GM23248 (cell line): ENCODE data around the gene WWOX. TPM values are rescaled to one million over a fixed set of nuclear protein-coding genes. Genes with fewer than 3 reads are reported as not detected.
A peak's percentile ranks its signal among the peaks of the same experiment; 100 is the strongest.

ENCODE experiments used
- DNase-seq: peaks from one replicate; pipeline ENCODE4 v3.0.0-alpha.2; 2015
- H2AFZ ChIP-seq: fragments of 200-600 bp; sonication (generic); 2 replicates; pipeline ENCODE4 v1.6.1; 2016; ENCODE audit warnings: antibody characterized with exemption
- H3F3A ChIP-seq: fragments of 200-600 bp; sonication (generic); 2 replicates; pipeline ENCODE4 v1.6.1; 2016; ENCODE audit warnings: mild to moderate bottlenecking, antibody characterized with exemption, mixed run types; ENCODE audit not compliant: insufficient read depth
- H3K27ac ChIP-seq: fragments of 200-600 bp; sonication (generic); 2 replicates; pipeline ENCODE4 v1.5.1; 2016; ENCODE audit warnings: mild to moderate bottlenecking
- H3K27me3 ChIP-seq: fragments of 200-600 bp; sonication (generic); replicated peaks from 2 replicates; pipeline ENCODE4 v1.6.1; 2016; ENCODE audit warnings: mild to moderate bottlenecking; ENCODE audit not compliant: insufficient read depth
- H3K36me3 ChIP-seq: fragments of 200-600 bp; sonication (generic); 2 replicates; pipeline ENCODE4 v1.6.1; 2016; ENCODE audit warnings: low read depth, mild to moderate bottlenecking
- H3K4me1 ChIP-seq: fragments of 200-600 bp; sonication (generic); 2 replicates; pipeline ENCODE4 v1.6.1; 2016; ENCODE audit warnings: mild to moderate bottlenecking; ENCODE audit not compliant: insufficient read depth
- H3K4me2 ChIP-seq: fragments of 200-600 bp; sonication (generic); one replicate; pipeline ENCODE4 v1.6.1; 2016; ENCODE audit warnings: mild to moderate bottlenecking; ENCODE audit not compliant: unreplicated experiment
- H3K4me3 ChIP-seq: fragments of 200-600 bp; sonication (generic); 2 replicates; pipeline ENCODE4 v1.5.1; 2016; ENCODE audit warnings: mild to moderate bottlenecking
- H3K79me2 ChIP-seq: fragments of 200-600 bp; sonication (generic); 2 replicates; pipeline ENCODE4 v1.6.1; 2016; ENCODE audit warnings: mild to moderate bottlenecking; ENCODE audit not compliant: insufficient read depth
- H3K9ac ChIP-seq: fragments of 200-600 bp; sonication (generic); 2 replicates; pipeline ENCODE4 v1.6.1; 2016; ENCODE audit warnings: mild to moderate bottlenecking
- H3K9me2 ChIP-seq: fragments of 200-600 bp; sonication (generic); 2 replicates; pipeline ENCODE4 v1.6.1; 2016; ENCODE audit warnings: mixed run types, mild to moderate bottlenecking, moderate library complexity; ENCODE audit not compliant: insufficient read depth
- H3K9me3 ChIP-seq: fragments of 200-600 bp; sonication (generic); one replicate; pipeline ENCODE4 v1.6.1; 2017; ENCODE audit warnings: low read depth
- H4K20me1 ChIP-seq: fragments of 200-600 bp; sonication (generic); 2 replicates; pipeline ENCODE4 v1.6.0; 2016; ENCODE audit not compliant: insufficient read depth
- EZH2 ChIP-seq: fragments of 200-600 bp; sonication (generic); IDR thresholded peaks from 2 replicates; pipeline ENCODE4 v1.6.1; 2018; ENCODE audit warnings: antibody characterized with exemption, mild to moderate bottlenecking; ENCODE audit not compliant: insufficient read depth, poor library complexity, severe bottlenecking
- EZH2phosphoT487 ChIP-seq: fragments of 200-600 bp; sonication (generic); IDR thresholded peaks from 2 replicates; pipeline ENCODE4 v1.6.1; 2018; ENCODE audit warnings: antibody characterized with exemption, moderate library complexity, mild to moderate bottlenecking, low read depth; ENCODE audit not compliant: insufficient read depth
- WGBS, 2 experiments: methylation state at CpG; one replicate each; pipeline ENCODE4 v1.1.6; 2015 to 2017; ENCODE audit warnings: low lambda C conversion rate in 2 of 2, low coverage in 1 of 2; ENCODE audit errors: missing lambda C conversion rate in 2 of 2; 5-methylcytosine and 5-hydroxymethylcytosine counted together
- in situ Hi-C: fragments of 300-500 bp; cut with MboI; formaldehyde crosslinking; loops from 2 replicates; pipeline ENCODE4 v1.15.0; 2020
- polyA plus RNA-seq: library from polyadenylated mRNA; unstranded; fragments of >200 nt; fragmentation: Nextera tagmentation; extraction: Ambion mirVana; gene quantifications from 2 replicates; pipeline ENCODE4 v1.2.1, GENCODE V29; 2016
- total RNA-seq: library from RNA; depleted of rRNA; stranded (reverse); fragments of >200 nt; shearing (Covaris generic); gene quantifications from 2 replicates; pipeline ENCODE4 v1.2.3, GENCODE V29; 2014

Gene WWOX
- total and polyA plus RNA-seq, 2 experiments from 2014 or later: 4.5 to 6.6 TPM

GRCh38 chr16:79169239-79169638 is 1069.8 kb downstream of the WWOX start:
- Histone ChIP-seq H3K9me3 (no peaks in the 10 kb centered on the region), H4K20me1 (no peaks in the 10 kb centered on the region), H3F3A (no peaks in the 10 kb centered on the region), H3K4me2 (no peak overlapping the region), H3K9me2 (no peaks in the 10 kb centered on the region), H3K27ac (no peak overlapping the region), H3K36me3 (no peaks in the 10 kb centered on the region), H2AFZ (no peak overlapping the region), H3K4me3 (no peak overlapping the region), H3K9ac (no peak overlapping the region), H3K79me2 (no peaks in the 10 kb centered on the region), H3K4me1 (no peaks in the 10 kb centered on the region), H3K27me3 (no peaks in the 10 kb centered on the region)
- DNase-seq: no peak
- 57 to 63% methylated on average over 2 of the region's 2 CpGs for whole genome bisulfite sequencing, 2 experiments
- in situ Hi-C loops: no loop called here
- TF ChIP-seq EZH2: no peak

- H3F3A ChIP-seq: no peaks in the 10 kb centered on the region
- no peaks in the 10 kb centered on the region for H3K9me2 ChIP-seq
- no peak overlapping the region for H2AFZ ChIP-seq
- no peaks in the 10 kb centered on the region for H3K79me2 ChIP-seq
- H3K4me1 ChIP-seq: no peaks in the 10 kb centered on the region
- DNase-seq: peak; percentile 28
- H3K27ac ChIP-seq: no peak overlapping the region
- 24 to 26% methylated on average over 7 of the region's 7 CpGs for WGBS, 2 experiments
- no peak overlapping the region for H3K4me2 ChIP-seq
- no peaks in the 10 kb centered on the region for H3K27me3 ChIP-seq
- H4K20me1 ChIP-seq: no peaks in the 10 kb centered on the region
- H3K9ac ChIP-seq: no peak overlapping the region
- H3K9me3 ChIP-seq: no peaks in the 10 kb centered on the region
- no peaks in the 10 kb centered on the region for H3K36me3 ChIP-seq
- TF ChIP-seq EZH2phosphoT487: no peak
- TF ChIP-seq EZH2: no peak
- H3K4me3 ChIP-seq: no peak overlapping the region
- in situ Hi-C loops: no loop called here
Measured at GRCh38 chr16:79170555-79171246, 1071.2 kb downstream of the WWOX start.

- no peak overlapping the region for H2AFZ ChIP-seq
- H3K36me3 ChIP-seq: no peaks in the 10 kb centered on the region
- whole genome bisulfite sequencing, 2 experiments: 40 to 48% methylated on average over 4 of the region's 4 CpGs
- H3K4me1 ChIP-seq: no peaks in the 10 kb centered on the region
- no peak overlapping the region for H3K4me3 ChIP-seq
- no peak for DNase-seq
- H3F3A ChIP-seq: no peaks in the 10 kb centered on the region
- no peaks in the 10 kb centered on the region for H3K9me2 ChIP-seq
- H3K4me2 ChIP-seq: no peak overlapping the region
- no peaks in the 10 kb centered on the region for H4K20me1 ChIP-seq
- H3K27me3 ChIP-seq: no peaks in the 10 kb centered on the region
- H3K9me3 ChIP-seq: no peaks in the 10 kb centered on the region
- no peak overlapping the region for H3K27ac ChIP-seq
- TF ChIP-seq EZH2phosphoT487 (no peak), EZH2 (no peak)
- no peak overlapping the region for H3K9ac ChIP-seq
- no peaks in the 10 kb centered on the region for H3K79me2 ChIP-seq
- in situ Hi-C loops: no loop called here
Measured at GRCh38 chr16:79171504-79171903, 1072.0 kb downstream of the WWOX start.

DNA sequence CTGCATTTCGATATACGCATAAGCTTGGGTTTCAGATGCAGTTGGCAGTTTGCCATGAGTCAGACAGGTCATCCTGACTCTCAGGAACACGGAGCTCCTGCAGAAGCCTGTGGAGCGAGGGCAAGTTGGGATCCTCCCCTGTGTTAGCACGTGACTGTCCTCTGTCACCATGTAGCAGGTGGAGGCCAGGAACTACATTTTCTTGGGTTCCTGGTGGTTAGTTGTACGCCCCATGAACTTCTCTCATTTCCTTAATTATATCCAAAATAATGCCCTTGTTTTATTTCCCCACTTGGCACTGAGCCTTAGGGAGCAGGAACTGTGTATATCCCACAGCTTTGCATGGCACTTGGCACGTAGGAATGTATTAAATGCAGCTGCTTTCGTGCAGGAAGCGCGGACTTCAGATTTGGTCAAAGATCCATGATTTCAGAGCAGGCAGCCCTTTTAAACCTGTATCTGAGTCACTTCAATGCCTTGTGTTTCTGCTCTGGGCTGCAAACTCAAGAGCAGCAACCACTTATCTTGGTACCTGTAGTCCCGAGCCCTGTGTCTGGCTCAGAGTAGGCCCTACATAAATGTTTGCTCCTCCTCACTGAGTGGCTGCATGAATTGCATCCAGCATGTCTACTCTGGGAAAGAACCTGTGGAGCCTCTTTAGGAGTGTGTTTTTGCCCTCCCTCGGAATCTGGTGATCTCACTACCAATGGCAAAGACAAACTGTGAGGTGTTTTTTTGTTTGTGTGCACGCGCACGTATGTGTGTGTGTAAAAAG is 1072.7 kb downstream of the WWOX start:
- in situ Hi-C loops: no loop called here

More for the DNA sequence above, 1072.7 kb downstream of the WWOX start:
- no peak for DNase-seq
- Histone ChIP-seq H3K9ac (no peak overlapping the region), H4K20me1 (no peaks in the 10 kb centered on the region), H3K9me3 (no peaks in the 10 kb centered on the region), H2AFZ (no peak overlapping the region), H3F3A (no peaks in the 10 kb centered on the region), H3K4me3 (no peak overlapping the region), H3K9me2 (no peaks in the 10 kb centered on the region), H3K36me3 (no peaks in the 10 kb centered on the region), H3K27me3 (no peaks in the 10 kb centered on the region), H3K27ac (no peak overlapping the region), H3K79me2 (no peaks in the 10 kb centered on the region), H3K4me2 (no peak overlapping the region), H3K4me1 (no peaks in the 10 kb centered on the region)
- TF ChIP-seq EZH2 (no peak), EZH2phosphoT487 (no peak)
- WGBS, 2 experiments: 68 to 77% methylated on average over 15 of the region's 15 CpGs
